HG02885 (cell line): ENCODE results near the gene MYBPC2.
A peak's percentile ranks its signal among the peaks of the same experiment; 100 is the strongest.
"Not testable (repeated sequence)": the region's sequence is repeated elsewhere in the genome, so short reads cannot be mapped to it uniquely, and the experiment has no call there.

Experiments
- ATAC-seq: cut with Tn5 transposase; IDR thresholded peaks from one replicate; pipeline ENCODE4 v1.9.1; 2021; ENCODE audit warnings: mild to moderate bottlenecking; ENCODE audit not compliant: unreplicated experiment, poor library complexity

MYBPC2 gene

DNA sequence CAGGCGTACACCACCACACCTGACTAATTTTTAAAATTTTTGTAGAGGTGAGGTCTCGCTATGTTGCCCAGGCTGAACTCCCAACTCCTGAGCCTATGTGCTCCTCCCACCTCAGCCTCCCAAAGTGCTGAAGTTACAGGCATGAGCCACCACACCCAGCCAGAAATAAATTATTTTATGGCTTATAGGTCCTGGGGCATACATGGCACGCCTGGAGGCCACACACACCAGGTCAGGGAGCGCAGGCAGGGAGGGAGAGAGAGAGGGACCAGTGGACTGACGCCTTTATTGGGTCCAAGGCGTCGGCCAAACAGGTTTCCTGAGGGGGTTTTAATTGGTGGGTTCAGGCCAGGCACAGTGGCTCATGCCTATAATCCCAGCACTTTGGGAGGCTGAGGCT is 7.1 kb upstream of the MYBPC2 start:
- no peak for ATAC-seq

GRCh38 chr19:50427318-50427925 is 5.3 kb upstream of the MYBPC2 start:
- no peak for ATAC-seq

DNA sequence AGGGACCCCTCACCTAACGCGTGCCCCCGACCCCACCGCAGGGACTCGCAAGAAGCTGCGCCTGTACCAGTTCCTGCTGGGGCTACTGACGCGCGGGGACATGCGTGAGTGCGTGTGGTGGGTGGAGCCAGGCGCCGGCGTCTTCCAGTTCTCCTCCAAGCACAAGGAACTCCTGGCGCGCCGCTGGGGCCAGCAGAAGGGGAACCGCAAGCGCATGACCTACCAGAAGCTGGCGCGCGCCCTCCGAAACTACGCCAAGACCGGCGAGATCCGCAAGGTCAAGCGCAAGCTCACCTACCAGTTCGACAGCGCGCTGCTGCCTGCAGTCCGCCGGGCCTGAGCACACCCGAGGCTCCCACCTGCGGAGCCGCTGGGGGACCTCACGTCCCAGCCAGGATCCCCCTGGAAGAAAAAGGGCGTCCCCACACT is 4.7 kb upstream of the MYBPC2 start:
- ATAC-seq, result no peak

DNA sequence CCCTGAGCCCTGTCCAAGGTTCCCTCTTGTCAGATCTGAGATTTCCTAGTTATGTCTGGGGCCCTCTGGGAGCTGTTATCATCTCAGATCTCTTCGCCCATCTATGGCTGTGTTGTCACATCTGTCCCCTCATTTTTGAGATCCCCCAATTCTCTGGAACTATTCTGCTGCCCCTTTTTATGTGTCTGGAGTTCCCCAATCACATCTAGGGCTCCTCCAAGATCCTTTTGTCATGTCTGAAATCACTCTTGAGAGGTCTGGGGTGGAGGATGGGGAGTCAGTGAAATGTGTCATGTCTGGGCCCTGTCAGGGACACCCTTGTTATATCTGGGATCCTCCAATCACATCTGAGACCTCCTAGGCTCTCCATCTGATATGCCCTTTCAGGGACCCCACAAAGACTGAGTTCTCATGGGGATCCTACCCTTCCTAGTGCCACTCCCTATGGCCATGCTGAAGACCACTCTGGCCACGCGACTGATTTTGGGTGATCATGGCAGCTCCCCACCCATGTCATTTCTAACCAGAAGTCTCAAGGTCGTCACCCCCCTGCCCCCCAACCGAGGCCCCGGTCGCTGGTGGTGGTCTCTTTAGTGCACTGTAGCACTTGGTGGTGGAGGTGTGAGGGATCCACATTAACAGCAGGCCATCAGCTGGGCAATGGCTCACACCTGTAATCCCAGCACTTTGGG is 3.8 kb upstream of the MYBPC2 start:
- no peak for ATAC-seq

DNA sequence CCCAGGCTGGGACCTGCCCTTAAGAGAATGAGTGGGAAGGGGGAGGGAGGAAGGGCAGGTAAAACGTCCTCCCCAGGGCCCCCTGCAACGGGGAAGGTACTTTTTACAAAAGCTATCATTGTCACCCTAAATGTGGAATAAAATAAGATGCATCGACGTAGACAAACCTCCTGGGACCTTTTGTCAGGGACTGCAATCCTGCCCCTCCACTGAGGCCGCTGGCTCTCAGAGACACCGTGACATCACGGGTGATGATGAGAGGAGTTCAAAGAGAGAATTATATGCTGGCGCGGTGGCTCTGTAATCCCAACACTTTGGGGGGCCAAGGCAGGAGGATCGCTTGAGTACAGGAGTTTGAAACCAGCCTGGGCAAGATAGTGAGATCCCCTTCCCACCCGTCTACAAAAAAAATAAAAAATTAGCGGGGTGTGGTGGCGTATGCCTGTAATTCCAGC is 1.8 kb upstream of the MYBPC2 start:
- no peak for ATAC-seq

DNA sequence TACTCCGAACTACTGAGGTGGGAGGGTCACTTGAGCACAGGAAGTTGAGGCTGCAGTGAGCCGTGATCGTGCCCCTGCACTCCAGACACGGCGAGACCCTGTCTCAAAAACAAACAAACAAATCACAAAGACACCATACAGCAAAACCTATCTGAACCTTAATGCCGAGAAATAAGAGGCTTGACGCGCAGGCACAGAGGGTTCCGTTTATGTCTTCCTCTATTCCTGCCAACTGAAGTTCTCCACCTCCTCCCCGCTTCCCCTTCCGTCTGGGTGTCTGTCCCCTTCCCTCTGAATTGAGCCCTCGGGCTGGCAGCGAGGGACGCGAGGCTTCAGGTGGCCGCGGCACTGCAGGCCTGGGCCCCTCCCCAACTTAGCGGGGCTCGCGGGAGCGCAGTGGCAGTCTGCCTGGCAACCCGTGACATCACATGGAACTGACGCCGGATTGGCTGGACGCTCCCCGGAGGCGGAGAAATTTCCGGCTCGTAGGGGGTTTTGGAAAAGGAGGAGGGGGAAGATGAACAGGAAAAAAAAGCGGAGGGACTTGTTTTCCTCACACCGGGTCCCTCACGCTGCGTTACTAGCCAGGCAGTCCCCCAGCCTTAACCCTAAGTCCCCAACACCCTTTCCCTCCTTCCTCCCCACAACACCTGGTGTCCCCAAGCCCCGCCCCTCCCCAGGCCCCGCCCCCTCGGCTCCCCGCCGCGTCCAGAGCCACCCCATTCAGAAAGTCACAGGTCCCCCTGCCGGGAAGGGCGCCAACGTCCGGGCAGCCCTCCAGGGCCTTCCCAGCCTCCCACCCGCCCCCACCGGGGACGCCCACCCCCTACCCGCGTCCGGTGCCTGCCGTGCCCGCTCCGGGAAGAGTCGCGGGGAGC is 1.1 kb upstream of the MYBPC2 start:
- peak; percentile 82 for ATAC-seq

GRCh38 chr19:50433201-50434180 is 799 bp downstream of the MYBPC2 start:
- ATAC-seq, result no peak

GRCh38 chr19:50434525-50434924 is 1.8 kb downstream of the MYBPC2 start:
- no peak for ATAC-seq

- no peak for ATAC-seq
Observed at GRCh38 chr19:50435221-50435620, 2.5 kb downstream of the MYBPC2 start.

GRCh38 chr19:50435627-50436026 is 2.9 kb downstream of the MYBPC2 start:
- ATAC-seq, result no peak

DNA sequence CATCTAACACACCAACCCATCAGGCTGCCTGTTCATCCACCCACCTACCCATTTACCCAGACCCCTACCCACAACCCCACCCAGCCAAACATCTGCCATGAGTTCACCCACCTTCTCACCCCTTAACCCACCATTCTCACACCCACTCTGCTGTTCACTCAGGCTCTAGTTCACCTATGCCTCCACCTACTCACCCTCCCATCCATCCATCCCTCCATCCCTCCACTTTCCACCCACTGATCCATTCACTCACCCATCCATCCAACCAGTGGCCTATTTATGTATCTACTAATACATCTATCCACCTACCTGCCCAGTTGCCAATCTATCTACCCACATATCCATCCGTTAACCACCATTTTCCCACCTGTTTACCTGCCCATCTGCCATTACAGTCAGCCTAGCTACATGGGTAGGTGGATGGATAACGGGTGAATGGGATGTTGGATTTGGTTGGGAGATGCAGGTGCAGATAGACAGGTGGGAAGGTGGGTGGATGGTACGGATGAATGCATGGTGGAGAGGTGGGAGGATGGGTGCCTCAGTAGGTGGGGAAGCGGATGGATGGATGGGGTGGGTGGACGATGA is 5.3 kb downstream of the MYBPC2 start:
- ATAC-seq, result no peak

DNA sequence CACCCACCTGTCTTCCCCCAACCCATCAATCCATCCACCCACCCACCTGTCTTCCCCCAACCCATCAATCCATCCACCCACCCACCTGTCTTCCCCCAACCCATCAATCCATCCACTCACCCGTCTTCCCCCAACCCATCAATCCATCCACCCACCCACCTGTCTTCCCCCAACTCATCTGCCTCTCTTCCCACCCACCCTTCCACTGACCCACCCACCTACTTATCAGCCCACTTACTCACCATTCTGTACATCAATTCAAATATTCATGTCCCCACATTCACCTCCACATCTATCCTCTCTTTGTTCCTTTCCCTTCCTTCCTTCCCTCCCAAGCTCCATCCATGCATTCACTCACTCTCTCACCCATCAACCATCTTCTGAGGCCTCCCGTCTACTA is 6.4 kb downstream of the MYBPC2 start:
- not testable (repeated sequence) for ATAC-seq

DNA sequence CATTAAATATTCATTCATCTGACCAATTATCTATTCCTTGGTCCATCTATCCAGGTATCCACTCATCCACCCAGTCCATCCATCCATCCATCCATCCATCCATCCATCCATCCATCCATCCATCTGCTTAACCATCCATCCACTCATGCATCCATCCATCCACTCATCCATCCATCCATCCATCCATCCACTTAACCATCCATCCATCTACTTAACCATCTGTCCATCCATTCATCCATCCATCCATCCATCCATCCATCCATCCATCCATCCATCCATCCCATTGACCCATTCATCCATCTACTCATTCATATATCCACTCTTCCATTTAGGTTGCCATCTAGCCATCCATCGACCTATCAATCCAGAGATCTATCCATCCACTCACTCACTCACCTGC is 11.4 kb downstream of the MYBPC2 start:
- no peak for ATAC-seq

DNA sequence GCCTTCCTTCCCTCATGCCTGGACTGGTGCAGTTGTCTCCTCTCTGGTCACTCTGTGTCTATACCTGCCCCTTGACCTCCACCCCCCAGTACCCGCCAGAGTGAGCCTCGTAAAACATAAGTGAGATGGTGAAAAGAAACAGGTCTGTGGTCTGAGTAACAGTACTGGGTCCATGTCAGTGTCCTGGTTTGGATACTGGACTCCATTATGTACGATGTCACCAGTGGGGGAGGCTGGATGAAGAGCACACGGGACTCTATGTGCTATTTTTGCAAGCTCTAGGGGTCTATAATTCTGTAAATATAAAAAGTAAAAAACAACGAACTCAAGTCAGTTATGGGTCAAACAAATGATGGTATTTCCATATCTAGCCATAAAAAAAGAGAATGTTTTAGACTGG is 14.4 kb downstream of the MYBPC2 start:
- no peak for ATAC-seq

- no peak for ATAC-seq
Observed at GRCh38 chr19:50447750-50448149, 15.1 kb downstream of the MYBPC2 start.

GRCh38 chr19:50449236-50449899 is 16.7 kb downstream of the MYBPC2 start:
- no peak for ATAC-seq

DNA sequence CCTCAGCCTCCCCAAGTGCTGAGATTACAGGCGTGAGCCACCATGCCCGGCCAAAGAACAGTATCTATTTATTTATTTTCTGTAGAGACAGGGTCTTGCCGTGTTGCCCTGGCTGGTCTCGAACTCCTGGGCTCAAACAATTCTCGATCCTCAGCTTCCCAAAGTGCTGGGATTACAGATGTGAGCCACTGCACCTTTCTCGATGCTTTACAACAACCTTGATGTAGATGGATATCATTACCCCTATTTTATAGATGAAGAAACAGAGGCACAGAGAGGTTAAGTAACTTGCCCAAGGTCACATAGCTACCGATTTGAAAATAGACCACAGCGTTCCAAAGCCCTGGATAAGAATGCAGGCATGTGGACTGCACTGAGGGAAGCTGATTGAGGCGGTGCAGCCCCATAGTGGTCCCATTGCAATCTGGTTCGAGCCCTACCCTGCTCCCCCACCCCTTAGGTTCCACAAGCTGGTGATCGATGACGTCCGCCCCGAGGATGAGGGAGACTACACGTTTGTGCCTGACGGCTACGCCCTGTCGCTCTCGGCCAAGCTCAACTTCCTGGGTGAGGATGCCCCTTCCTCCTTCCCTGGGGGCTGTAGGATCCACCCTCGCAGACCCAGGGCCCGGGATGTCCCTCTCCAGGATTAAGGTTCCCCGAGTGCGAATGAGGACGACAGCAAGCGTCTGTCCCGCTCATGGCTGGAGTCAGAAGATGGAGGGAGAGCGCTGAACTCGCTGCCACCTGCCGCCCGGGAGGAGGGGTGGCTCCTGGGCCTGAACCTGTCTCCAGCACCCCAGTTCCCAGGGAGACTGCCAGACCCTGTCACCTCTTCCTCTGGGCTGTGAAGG is 17.9 kb downstream of the MYBPC2 start:
- ATAC-seq, result no peak

DNA sequence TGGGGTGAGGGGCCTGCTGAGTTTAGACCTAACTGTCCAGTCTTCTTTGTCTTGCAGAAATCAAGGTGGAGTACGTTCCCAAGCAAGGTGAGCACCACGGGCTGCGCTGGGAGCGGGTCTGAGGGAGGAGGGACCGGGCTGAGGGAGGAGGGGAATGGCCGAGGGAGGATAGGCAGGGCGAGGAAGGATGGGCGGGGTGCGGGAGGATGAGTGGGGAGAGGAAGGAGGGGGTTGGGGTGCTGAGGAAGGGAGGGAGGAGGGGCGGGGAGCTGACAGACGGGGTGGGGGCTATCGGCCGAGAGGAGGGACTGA is 18.5 kb downstream of the MYBPC2 start:
- no peak for ATAC-seq
